Mammary epithelial cell (primary cell): Measurements from ENCODE around the gene SCT.
A peak's percentile ranks its signal among the peaks of the same experiment; 100 is the strongest.

ENCODE experiments used
- CTCF ChIP-seq, 2 donors: IDR thresholded peaks in 1 of 2; conservative IDR thresholded peaks in 1 of 2; 2 replicates each; pipeline ENCODE4 v1.5.1; 2011 to 2012; ENCODE audit warnings: inconsistent platforms in 2 of 2, low read length in 2 of 2, mild to moderate bottlenecking in 2 of 2, control low read depth in 1 of 2, low read depth in 1 of 2; ENCODE audit not compliant: insufficient read depth in 1 of 2; ENCODE audit errors: extremely low read depth in 1 of 2
- EZH2 ChIP-seq: IDR thresholded peaks from 2 replicates; pipeline ENCODE4 v1.6.1; 2012; ENCODE audit warnings: low read length, inconsistent platforms, borderline replicate concordance

GRCh38 chr11:662689-663274 is 35.8 kb upstream of the SCT start:
- TF ChIP-seq CTCF (conservative IDR thresholded peaks at IDR 0.05 in 1 of 2, IDR thresholded peaks at IDR 0.05 in 1 of 2; ENCODE audit: extremely low read depth in 1 of 2, insufficient read depth in 1 of 2, low read depth in 1 of 2, low read length in 2 of 2): peak; percentile 74 to 78
- no peak for TF ChIP-seq EZH2
